HG03159 (cell line): ENCODE results near the gene LDOC1.
"Not testable (repeated sequence)": the region's sequence is repeated elsewhere in the genome, so short reads cannot be mapped to it uniquely, and the experiment has no call there.

Experiments used
- ATAC-seq: cut with Tn5 transposase; IDR thresholded peaks from one replicate; pipeline ENCODE4 v1.9.1; 2021; ENCODE audit warnings: mild to moderate bottlenecking, moderate library complexity; ENCODE audit not compliant: unreplicated experiment

LDOC1 gene

GRCh38 chrX:141176586-141177451 is at the start of gene LDOC1:
Gene LDOC1, minus strand, starts transcription at chrX:141177129. Its CDS starts 108 bp downstream, at chrX:141177021.
- ATAC-seq: no peak

DNA sequence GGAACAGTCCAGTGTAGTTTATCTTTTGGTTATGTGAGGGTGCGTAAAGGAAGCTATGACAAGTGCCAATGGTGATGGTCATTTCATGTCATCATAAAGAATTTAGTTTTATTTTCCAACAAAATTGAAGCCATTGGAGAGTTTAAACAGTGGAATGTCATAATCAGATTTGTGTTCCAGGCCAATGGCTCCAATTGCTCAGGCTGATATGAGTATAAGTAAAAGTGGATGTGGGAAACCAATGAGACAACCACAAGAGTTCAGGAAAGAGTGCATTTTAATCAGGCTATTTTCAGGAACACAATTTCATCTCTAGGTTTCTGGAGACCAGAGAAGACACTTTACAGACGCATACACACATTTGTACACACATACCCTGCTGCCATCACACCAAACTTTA is 44.7 kb upstream of the LDOC1 start:
- no peak for ATAC-seq

DNA sequence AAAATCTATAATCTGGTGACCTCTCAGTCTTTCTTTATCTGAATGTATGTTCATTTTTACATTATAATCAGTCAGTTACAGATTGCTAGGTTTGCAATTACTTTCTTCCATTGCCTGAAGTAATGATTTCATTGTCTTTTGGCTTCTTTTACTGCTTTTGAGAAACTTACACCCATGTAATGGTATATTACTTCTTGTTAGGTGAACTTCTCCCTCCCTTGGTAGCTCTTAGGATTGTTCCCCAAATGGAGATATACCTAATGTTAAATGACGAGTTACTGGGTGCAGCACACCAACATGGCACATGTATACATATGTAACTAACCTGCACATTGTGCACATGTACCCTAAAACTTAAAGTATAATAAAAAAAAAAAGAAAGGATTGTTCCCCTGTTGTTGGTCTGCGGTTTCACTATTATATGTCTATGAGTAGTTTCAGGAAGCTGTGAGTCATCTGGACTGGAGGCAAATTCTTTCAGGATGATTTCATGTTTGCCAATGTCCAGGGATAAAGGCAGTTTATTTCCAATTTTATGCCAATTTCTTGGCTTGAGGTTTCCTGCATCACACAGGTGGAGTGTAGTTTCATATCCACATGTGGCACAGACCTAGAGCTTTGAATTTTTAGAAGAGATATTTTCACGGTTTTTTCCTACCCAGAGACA is 43.5 kb upstream of the LDOC1 start:
- no peak for ATAC-seq

DNA sequence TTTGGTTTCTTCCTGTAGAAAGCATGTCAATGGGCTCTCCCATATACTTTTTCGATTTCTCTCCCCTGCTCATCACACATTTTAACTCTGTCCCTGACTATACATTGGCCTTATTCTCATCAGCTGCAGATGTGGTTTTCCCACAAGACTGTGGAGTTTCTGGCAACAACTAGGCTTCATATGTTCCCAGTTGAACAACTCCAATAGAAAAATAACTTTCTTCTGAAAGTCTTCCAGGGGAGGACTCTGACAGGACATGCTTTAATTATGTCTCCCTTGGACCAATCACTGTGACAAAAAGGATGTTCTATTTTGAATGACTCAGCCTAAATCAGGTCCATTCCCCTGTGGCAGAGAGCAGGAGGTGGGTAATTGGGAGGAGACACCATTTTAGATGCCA is 37.3 kb upstream of the LDOC1 start:
- no peak for ATAC-seq

- no peak for ATAC-seq
Measured at GRCh38 chrX:141201962-141202361, 25.0 kb upstream of the LDOC1 start.

DNA sequence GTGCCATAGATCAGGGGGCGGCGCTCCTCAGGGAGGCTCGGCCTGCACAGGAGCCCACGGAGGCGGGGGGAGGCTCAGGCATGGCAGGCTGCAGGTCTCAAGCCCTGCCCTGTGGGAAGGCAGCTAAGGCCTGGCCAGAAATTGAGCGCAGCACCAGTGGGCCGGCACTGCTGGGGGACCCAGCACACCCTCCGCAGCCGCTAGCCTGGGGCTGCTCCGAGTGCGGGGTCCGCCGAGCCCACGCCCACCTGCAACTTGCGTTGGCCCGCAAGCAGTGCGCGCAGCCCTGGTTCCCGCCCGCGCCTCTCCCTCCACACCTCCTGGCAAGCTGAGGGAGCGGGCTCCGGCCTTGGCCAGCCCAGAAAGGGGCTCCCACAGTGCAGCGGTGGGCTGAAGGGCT is 11.6 kb upstream of the LDOC1 start:
- ATAC-seq: not testable (repeated sequence)

GRCh38 chrX:141185366-141185765 is 8.4 kb upstream of the LDOC1 start:
- no peak for ATAC-seq

GRCh38 chrX:141183000-141183399 is 6.1 kb upstream of the LDOC1 start:
- no peak for ATAC-seq

DNA sequence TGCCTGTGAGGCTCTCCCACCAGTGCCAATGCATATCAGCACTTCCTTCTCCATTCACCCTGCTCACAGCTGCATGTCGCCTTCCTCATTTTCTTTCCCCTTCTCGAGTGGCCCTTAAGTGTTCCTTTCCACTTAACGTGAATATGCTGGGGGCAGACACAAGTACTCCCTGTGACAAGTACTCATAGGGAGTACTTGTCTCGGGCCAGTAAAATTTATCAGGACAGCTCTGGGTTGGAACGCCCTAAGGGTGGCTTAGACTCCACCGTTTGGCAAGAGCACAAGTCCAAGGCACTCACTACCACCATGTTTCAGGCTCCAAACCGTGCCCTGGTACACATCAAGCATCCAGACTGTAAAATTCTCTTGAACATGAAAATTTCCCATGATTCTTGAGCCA is 3.9 kb upstream of the LDOC1 start:
- no peak for ATAC-seq

DNA sequence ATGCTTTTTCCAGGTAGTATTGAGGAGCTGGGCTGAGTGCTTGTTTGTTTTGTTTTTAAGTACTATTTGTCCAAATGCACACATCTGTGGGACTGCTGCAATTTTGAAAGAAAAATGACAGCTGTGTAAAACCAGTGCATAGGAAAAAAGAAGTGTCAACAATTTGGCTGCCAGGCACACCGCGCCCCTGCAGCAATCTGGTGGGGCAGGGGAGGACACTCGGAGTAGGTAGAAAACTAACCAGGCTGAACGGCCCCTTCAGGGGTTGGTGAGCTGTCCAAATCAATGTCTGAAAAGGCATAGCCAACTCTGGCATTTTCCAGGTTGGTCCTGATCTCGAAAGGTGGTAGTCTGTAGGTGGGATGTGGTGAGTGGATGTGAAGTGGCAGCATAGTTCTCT is 1.1 kb downstream of the LDOC1 start:
- no peak for ATAC-seq

DNA sequence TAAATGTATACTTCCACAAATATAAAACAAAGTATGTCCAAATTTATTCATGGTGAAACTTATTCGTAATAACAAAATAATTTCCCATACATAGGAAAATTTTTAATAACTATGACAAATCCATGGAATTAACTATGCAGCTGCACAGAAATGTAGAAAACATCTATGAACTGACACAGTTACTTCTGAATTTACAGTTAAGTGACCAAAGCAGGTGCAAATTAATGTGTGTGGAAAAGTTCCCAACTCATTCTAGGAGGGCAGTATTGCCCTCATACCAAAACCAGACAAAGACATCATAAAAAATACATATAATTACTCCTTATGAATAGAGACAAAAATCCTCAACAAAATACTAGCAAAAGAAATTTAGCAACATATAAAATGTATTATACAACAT is 12.5 kb downstream of the LDOC1 start:
- ATAC-seq: no peak

DNA sequence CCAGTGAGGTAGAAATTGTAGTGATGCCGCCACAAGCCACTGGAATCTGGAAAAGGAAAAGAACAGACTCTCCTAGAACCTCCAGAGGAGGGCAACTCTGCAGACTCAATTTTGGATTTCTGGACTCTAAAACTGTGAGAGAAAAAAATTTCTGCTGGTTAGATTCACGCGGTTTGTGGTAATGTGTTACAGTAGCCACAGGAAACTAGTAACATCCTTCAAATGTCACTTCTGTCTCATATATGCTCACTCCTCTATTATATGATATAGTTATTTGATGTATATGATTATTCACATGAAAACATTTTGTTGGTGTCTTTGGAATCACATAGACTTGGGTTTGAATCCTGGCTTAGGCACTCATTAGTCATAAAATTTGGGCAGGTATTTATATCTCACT is 18.8 kb downstream of the LDOC1 start:
- ATAC-seq: no peak

- ATAC-seq: not testable (repeated sequence)
Measured at GRCh38 chrX:141155231-141155630, 21.7 kb downstream of the LDOC1 start.

- ATAC-seq: no peak
Measured at GRCh38 chrX:141142946-141143345, 34.0 kb downstream of the LDOC1 start.

DNA sequence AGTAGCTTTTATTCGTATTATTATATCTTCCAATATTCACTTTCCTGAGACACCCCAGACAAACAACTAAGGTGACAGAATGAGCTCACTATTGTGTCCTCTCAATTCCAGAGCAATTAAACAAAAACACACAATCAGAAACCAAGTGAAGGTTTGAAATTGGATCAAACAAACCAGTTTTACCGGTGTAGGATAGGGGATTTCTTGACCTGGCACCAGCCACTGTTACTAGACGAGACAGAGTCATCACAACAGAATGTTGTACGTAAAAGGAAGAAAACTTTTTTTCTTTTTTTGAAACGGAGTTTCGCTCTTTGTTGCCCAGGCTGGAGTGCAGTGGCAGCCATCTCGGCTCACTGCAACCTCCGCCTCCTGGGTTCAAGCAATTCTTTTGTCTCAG is 43.7 kb downstream of the LDOC1 start:
- no peak for ATAC-seq

DNA sequence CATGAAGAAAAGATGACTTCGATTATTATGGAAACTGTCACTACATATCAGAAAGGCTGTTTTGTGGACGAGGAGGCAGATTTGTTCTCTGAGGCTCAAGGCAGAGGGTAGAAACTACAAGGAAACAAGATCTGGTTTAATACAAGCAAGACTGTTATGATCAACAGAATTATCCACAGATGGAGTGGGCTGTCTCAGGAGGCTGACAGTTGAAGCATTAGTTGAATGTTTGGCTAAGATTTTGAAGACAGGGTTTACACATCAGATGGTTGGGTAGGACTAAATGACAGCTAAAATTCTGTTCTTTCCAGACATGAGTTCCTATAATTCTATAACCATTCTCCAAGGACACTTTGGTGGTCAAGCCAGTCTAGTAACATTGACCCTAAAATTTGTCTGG is 49.8 kb downstream of the LDOC1 start:
- ATAC-seq: no peak
